SK-N-SH treated with all-trans-retinoic acid at 6 μM for 48 hours (cell line): Measurements from ENCODE around the gene WNT5A.

ENCODE experiments used
- BACH2 ChIP-seq: fragments of 250-450 bp; sonication (Bioruptor Pico); IDR thresholded peaks from 2 replicates; pipeline ENCODE4 v1.9.0; 2021; ENCODE audit warnings: mild to moderate bottlenecking, borderline replicate concordance
- CREB5 ChIP-seq: fragments of 250-450 bp; sonication (Bioruptor Pico); IDR thresholded peaks from 2 replicates; pipeline ENCODE4 v1.5.1; 2020; ENCODE audit warnings: low read depth, mild to moderate bottlenecking, moderate library complexity
- GLIS3 ChIP-seq: fragments of 250-450 bp; sonication (Bioruptor Pico); IDR thresholded peaks from 2 replicates; pipeline ENCODE4 v1.5.0; 2020; ENCODE audit warnings: mild to moderate bottlenecking, moderate library complexity
- ISL1 ChIP-seq: fragments of 250-450 bp; sonication (Bioruptor Pico); IDR thresholded peaks from 2 replicates; pipeline ENCODE4 v2.1.2; 2022; ENCODE audit warnings: mild to moderate bottlenecking, moderate library complexity
- POU6F1 ChIP-seq: fragments of 250-450 bp; sonication (Bioruptor Pico); IDR thresholded peaks from 2 replicates; pipeline ENCODE4 v1.8.0; 2021; ENCODE audit warnings: low read depth, mild to moderate bottlenecking, moderate library complexity, borderline replicate concordance
- RARB ChIP-seq: fragments of 250-450 bp; sonication (Bioruptor Pico); IDR thresholded peaks from 2 replicates; pipeline ENCODE4 v1.8.0; 2021; ENCODE audit warnings: mild to moderate bottlenecking, moderate library complexity
- ZC3H10 ChIP-seq: fragments of 250-450 bp; sonication (Bioruptor Pico); IDR thresholded peaks from 2 replicates; pipeline ENCODE4 v1.5.1; 2021; ENCODE audit warnings: mild to moderate bottlenecking, moderate library complexity
- ZFP30 ChIP-seq: fragments of 450-650 bp; formaldehyde crosslinking; IDR thresholded peaks from 2 replicates; pipeline ENCODE4 v1.5.0; 2022; ENCODE audit warnings: mild to moderate bottlenecking, moderate library complexity
- TF ChIP-seq, protein P1 (sequence below): fragments of 250-450 bp; sonication (Bioruptor Pico); IDR thresholded peaks from 2 replicates; pipeline ENCODE4 v1.8.0; 2020; ENCODE audit warnings: mild to moderate bottlenecking, moderate library complexity, borderline replicate concordance

GRCh38 chr3:55511895-55512570 is 24.9 kb upstream of the WNT5A start:
- TF ChIP-seq, protein P1, sequence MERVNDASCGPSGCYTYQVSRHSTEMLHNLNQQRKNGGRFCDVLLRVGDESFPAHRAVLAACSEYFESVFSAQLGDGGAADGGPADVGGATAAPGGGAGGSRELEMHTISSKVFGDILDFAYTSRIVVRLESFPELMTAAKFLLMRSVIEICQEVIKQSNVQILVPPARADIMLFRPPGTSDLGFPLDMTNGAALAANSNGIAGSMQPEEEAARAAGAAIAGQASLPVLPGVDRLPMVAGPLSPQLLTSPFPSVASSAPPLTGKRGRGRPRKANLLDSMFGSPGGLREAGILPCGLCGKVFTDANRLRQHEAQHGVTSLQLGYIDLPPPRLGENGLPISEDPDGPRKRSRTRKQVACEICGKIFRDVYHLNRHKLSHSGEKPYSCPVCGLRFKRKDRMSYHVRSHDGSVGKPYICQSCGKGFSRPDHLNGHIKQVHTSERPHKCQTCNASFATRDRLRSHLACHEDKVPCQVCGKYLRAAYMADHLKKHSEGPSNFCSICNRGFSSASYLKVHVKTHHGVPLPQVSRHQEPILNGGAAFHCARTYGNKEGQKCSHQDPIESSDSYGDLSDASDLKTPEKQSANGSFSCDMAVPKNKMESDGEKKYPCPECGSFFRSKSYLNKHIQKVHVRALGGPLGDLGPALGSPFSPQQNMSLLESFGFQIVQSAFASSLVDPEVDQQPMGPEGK (CRISPR knock-in tag), result no peak
- no peak for TF ChIP-seq ZFP30
- no peak for TF ChIP-seq ZC3H10 (CRISPR knock-in tag)
- no peak for TF ChIP-seq BACH2 (CRISPR knock-in tag)
- no peak for TF ChIP-seq POU6F1 (CRISPR knock-in tag)
- no peak for TF ChIP-seq GLIS3 (CRISPR knock-in tag)
- no peak for TF ChIP-seq ISL1
- no peak for TF ChIP-seq CREB5 (CRISPR knock-in tag)
- TF ChIP-seq RARB (CRISPR knock-in tag), result no peak
